Measurements from ENCODE around the gene RABGAP1L.

DNA sequence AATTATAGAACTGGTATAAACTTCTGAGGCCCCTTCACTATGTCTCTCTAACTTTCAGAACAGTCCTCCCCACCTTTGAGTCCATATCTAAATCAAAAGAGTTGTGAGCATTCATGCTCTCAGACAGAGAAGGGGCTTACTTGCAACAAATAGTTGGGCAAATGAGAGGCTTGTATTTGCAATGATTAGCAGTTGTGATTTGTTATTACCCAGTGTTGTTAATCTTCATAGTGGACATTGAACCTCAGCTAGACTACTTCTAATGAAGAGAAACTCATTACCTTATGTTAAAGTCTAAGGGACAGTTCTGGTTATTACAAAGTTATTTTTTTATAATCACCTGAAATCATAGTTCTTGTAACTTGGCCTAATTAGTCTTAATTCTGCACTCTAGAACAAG, 114.5 kb downstream of the RABGAP1L start:
- TF ChIP-seq, protein P1, sequence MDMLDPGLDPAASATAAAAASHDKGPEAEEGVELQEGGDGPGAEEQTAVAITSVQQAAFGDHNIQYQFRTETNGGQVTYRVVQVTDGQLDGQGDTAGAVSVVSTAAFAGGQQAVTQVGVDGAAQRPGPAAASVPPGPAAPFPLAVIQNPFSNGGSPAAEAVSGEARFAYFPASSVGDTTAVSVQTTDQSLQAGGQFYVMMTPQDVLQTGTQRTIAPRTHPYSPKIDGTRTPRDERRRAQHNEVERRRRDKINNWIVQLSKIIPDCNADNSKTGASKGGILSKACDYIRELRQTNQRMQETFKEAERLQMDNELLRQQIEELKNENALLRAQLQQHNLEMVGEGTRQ (CRISPR knock-in tag; IDR thresholded peaks at IDR 0.05), result no peak
- TF ChIP-seq, protein P2, sequence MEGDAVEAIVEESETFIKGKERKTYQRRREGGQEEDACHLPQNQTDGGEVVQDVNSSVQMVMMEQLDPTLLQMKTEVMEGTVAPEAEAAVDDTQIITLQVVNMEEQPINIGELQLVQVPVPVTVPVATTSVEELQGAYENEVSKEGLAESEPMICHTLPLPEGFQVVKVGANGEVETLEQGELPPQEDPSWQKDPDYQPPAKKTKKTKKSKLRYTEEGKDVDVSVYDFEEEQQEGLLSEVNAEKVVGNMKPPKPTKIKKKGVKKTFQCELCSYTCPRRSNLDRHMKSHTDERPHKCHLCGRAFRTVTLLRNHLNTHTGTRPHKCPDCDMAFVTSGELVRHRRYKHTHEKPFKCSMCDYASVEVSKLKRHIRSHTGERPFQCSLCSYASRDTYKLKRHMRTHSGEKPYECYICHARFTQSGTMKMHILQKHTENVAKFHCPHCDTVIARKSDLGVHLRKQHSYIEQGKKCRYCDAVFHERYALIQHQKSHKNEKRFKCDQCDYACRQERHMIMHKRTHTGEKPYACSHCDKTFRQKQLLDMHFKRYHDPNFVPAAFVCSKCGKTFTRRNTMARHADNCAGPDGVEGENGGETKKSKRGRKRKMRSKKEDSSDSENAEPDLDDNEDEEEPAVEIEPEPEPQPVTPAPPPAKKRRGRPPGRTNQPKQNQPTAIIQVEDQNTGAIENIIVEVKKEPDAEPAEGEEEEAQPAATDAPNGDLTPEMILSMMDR (IDR thresholded peaks at IDR 0.05), result no peak
- TF ChIP-seq, protein P3, sequence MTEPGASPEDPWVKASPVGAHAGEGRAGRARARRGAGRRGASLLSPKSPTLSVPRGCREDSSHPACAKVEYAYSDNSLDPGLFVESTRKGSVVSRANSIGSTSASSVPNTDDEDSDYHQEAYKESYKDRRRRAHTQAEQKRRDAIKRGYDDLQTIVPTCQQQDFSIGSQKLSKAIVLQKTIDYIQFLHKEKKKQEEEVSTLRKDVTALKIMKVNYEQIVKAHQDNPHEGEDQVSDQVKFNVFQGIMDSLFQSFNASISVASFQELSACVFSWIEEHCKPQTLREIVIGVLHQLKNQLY (CRISPR knock-in tag; IDR thresholded peaks at IDR 0.05), result no peak
